Activated naive CD8-positive, alpha-beta T cell treated with anti-CD3 and anti-CD28 coated beads for 36 hours (primary cell): Measurements from ENCODE around the gene ITPRIPL2. TPM values are rescaled to one million over a fixed set of nuclear protein-coding genes. Genes with fewer than 3 reads are reported as not detected.

ENCODE experiments used
- DNase-seq: peaks from one replicate; pipeline ENCODE4 v3.0.0; 2021
- H3K27ac Mint-ChIP-seq: one replicate; pipeline ENCODE4 v1.8.0; 2022; ENCODE audit warnings: mild to moderate bottlenecking, moderate library complexity, mixed read lengths
- H3K27me3 Mint-ChIP-seq: one replicate; pipeline ENCODE4 v1.8.0; 2022; ENCODE audit warnings: mild to moderate bottlenecking, mixed read lengths
- H3K36me3 Mint-ChIP-seq: one replicate; pipeline ENCODE4 v1.8.0; 2021; ENCODE audit warnings: mild to moderate bottlenecking, mixed read lengths
- H3K4me1 Mint-ChIP-seq: one replicate; pipeline ENCODE4 v1.8.0; 2021; ENCODE audit warnings: mixed read lengths
- H3K4me3 Mint-ChIP-seq: one replicate; pipeline ENCODE4 v1.8.0; 2022; ENCODE audit warnings: mild to moderate bottlenecking, moderate library complexity, mixed read lengths
- H3K9me3 Mint-ChIP-seq: one replicate; pipeline ENCODE4 v1.8.0; 2022; ENCODE audit warnings: mixed read lengths
- total RNA-seq, 2 experiments: library from RNA; stranded (reverse); gene quantifications; one replicate each; pipeline ENCODE4 v1.2.3, GENCODE V29; 2021

ITPRIPL2 gene
- total RNA-seq, 2 experiments from 2014 or later = 0.35 to 0.38 TPM

DNA sequence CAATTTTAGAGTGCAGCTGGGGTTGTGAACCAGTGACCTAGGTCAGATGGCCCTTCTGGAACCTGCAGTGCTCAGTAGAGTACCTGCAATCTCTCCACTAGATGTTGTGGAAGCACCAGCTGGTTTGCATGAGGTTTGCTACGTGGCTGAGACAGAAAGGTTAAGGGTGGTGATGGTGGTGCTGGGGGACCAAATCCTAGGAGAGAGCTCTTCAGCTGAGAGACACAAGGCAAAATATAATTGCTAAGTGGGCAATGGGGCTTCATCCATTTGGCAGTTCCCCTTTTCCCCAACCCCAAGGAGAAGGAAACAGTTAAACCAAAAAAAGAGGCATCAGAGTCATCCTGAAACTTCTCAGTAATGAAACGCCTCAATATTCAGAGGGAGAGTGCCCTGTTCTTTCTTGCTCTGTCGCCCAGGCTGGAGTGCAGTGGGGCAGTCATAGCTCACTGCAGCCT lies 13.9 kb downstream of the ITPRIPL2 start:
- no peak for DNase-seq
- Mint-ChIP-seq H3K9me3 (no peaks in the 10 kb centered on the region), H3K36me3 (no peaks in the 10 kb centered on the region), H3K27me3 (peaks cover 4% of the 10 kb centered on the region), H3K27ac (no peak overlapping the region), H3K4me3 (no peak overlapping the region), H3K4me1 (peaks cover 13% of the 10 kb centered on the region)

DNA sequence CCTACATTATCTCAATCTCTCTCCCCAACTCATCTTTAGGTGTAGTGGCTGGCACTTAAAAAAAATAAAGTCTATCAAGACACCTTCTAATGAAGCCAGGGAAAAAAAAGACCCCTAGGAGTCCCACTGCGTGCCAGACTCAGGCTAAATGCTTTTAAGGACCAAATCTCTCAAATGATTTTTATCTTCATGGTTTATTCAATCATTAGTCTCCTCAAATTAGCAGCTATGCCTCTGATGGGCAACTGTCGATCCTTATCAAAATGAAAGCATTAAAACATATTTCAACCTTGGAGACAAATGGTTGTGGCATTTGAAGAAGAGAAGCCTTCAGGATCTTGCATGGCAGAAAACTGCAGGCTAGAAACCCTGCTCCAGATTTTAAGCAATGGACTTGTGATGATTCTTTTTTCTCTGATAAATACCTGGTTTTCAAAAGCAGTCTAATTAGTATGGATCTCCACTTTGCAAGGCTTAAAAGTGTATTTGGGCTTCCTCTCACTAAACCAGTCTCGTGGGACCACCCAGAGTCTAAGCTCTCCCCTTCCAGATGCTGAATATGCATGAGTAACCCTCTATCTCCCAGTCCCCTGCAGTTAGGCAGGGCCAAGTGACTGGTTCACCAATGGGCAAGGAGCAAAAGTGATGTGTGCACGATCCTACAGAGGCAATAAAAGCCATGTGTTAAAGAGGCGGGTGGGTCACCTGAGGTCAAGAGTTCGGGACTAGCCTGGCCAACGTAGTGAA lies 14.9 kb downstream of the ITPRIPL2 start:
- no peaks in the 10 kb centered on the region for H3K9me3 Mint-ChIP-seq
- H3K4me1 Mint-ChIP-seq = peaks cover 13% of the 10 kb centered on the region
- no peak overlapping the region for H3K4me3 Mint-ChIP-seq
- no peak for DNase-seq
- H3K27me3 Mint-ChIP-seq = peaks cover 4% of the 10 kb centered on the region
- no peak overlapping the region for H3K27ac Mint-ChIP-seq
- H3K36me3 Mint-ChIP-seq = no peaks in the 10 kb centered on the region

DNA sequence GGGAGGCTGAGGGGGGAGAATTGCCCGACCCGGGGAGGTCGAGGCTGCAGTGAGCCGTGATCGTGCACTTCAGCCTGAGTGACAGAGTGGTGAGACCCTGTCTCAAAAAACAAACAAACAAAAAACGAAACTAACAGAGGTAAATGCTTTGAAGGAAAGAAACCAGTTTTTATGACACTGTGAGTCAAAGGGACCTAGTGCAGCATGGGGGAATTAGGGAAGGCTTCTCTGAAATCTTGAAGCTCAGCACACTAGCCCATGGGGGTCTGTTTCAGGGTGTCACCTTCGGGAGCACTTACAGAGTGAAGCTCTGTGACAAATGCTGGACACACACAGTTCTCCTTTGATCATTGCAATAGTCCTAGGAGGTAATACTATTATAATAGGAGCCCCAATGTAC lies 16.6 kb downstream of the ITPRIPL2 start:
- Mint-ChIP-seq H3K36me3 (no peaks in the 10 kb centered on the region), H3K9me3 (no peaks in the 10 kb centered on the region), H3K27ac (peak overlapping the region; percentile 68), H3K27me3 (peaks cover 3% of the 10 kb centered on the region), H3K4me3 (no peak overlapping the region), H3K4me1 (peaks cover 13% of the 10 kb centered on the region)
- no peak for DNase-seq

DNA sequence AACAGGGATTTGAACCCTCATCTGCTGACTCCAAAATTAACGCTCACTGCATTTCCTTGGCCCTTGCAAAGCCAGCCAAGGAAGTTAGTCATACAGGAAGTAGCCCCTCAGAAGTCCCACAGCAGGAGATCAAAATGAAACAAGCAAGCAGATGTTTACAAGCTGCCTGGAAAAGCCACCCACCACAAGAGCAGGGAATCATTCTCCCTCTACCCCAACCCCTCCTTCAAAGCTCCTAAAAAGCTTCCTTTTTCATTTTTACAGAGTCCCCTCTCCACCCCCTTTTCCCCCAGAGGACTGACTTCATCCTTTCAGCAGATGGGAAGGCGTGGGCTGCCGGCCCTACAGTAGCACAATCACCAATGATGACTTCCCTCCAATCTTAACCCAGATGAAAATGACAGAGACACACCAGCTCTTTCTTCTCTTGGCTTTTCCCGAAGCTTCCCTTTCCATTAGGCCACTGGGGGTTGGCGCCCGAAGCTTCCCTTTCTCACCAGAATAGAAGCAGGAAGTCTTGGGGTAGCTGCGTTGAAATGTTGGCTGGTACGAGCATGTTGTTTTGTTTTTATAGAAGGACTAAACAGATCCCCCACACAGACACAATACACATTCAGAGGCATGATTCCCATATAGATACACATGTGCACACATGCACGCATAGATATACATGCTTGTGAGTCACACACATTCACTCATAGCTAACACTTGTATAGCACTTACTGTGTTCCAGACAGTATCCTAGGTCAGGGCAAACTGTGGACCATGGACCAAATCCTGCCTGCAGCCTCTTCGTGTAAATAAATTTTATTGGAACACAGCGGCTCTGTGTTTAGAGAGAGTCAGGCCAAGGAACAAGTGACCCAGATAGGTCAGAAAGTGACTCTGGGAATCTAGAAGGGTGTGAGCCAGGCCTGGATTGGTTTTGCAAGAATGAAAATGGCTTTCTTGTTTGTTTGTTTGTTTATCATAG lies 17.4 kb downstream of the ITPRIPL2 start:
- Mint-ChIP-seq H3K27me3 (peaks cover under 1% of the 10 kb centered on the region), H3K27ac (peak overlapping the region; percentile 68), H3K4me1 (peaks cover 13% of the 10 kb centered on the region), H3K36me3 (no peaks in the 10 kb centered on the region), H3K4me3 (no peak overlapping the region), H3K9me3 (no peaks in the 10 kb centered on the region)
- no peak for DNase-seq

DNA sequence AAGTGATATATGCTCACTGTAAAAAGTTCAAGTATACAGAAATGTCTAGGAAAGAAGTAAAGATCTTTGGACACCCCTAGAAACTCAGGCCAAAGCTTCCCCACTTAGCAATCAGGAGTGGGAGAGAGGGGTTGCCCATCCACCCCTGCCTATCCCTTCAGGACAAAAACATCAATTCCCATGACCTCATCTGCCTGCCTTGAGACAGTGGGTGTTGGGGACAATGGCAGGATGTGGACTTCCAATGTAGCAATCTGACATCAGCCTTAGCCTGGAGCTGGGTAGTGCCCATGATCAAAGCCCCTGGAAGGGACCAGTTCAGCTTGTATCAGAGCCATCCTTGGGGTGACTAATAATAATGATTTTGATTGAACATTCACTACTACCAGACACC lies 18.1 kb downstream of the ITPRIPL2 start:
- Mint-ChIP-seq H3K4me1 (peaks cover 13% of the 10 kb centered on the region), H3K4me3 (no peak overlapping the region), H3K36me3 (no peaks in the 10 kb centered on the region), H3K27ac (no peak overlapping the region), H3K27me3 (peaks cover 3% of the 10 kb centered on the region), H3K9me3 (no peaks in the 10 kb centered on the region)
- no peak for DNase-seq

DNA sequence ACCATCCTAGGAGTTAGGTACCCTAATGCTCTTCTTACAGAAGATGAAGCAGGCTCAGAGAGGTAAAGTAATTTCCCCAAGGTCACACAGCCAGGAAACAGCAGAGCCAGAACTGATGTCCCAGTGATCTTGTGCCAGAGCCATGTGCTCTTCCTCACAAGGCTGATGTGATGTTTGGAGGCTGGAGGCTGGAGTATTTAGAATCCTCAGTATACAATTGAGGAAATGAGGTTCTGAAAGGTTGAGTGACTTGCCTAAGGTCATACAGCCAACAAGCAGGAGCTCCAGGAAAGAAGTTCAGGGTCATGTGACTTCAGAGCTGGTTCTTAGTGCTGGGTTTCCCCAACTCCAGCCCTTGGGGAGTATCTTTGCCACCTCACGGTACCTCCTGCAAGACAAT lies 18.5 kb downstream of the ITPRIPL2 start:
- no peak for DNase-seq
- H3K27ac Mint-ChIP-seq = no peak overlapping the region
- peaks cover 3% of the 10 kb centered on the region for H3K27me3 Mint-ChIP-seq
- no peaks in the 10 kb centered on the region for H3K9me3 Mint-ChIP-seq
- peaks cover 13% of the 10 kb centered on the region for H3K4me1 Mint-ChIP-seq
- H3K36me3 Mint-ChIP-seq = no peaks in the 10 kb centered on the region
- no peak overlapping the region for H3K4me3 Mint-ChIP-seq

DNA sequence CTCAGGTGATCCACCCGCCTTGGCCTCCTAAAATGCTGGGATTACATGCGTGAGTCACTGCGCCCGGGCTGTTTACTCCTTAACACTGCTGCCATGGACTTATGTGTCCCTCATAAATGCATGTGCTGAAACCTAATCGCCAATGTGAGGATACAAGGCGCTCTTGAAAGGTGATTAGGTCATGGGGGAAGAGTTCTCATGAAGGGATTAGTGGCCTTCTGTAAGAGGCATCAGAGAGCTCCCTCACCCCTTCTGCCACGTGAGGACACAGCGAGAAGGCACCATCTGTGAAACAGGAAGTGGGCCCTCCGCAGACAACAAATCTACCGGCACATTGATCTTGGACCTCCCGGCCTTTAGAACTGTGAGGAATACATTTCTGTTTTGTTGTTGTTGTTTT lies 19.1 kb downstream of the ITPRIPL2 start:
- no peaks in the 10 kb centered on the region for H3K36me3 Mint-ChIP-seq
- no peak for DNase-seq
- H3K27ac Mint-ChIP-seq = no peak overlapping the region
- H3K27me3 Mint-ChIP-seq = peaks cover 3% of the 10 kb centered on the region
- H3K4me3 Mint-ChIP-seq = no peak overlapping the region
- H3K4me1 Mint-ChIP-seq = peaks cover 9% of the 10 kb centered on the region
- no peaks in the 10 kb centered on the region for H3K9me3 Mint-ChIP-seq

DNA sequence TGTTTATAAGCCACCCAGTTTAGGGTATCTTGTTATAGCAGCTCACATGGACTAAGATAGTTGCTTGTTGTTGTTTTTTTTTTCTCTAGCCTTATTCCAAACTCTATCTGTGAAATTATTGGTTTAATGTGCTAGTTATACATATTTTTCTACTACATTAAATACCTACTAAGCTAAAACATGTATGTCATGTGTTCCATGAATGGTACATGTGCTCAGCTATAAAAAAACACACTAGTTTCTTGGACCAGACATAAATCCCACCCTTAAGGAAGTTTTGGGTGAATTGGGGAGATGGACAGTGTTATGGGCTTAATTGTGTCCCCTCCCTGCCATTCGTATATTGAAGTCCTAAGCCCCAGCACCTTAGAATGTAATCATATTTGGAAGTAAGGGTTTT lies 19.8 kb downstream of the ITPRIPL2 start:
- H3K27me3 Mint-ChIP-seq = peaks cover 6% of the 10 kb centered on the region
- H3K27ac Mint-ChIP-seq = no peak overlapping the region
- no peaks in the 10 kb centered on the region for H3K36me3 Mint-ChIP-seq
- DNase-seq = no peak
- H3K4me1 Mint-ChIP-seq = peaks cover 9% of the 10 kb centered on the region
- H3K4me3 Mint-ChIP-seq = no peak overlapping the region
- no peaks in the 10 kb centered on the region for H3K9me3 Mint-ChIP-seq

DNA sequence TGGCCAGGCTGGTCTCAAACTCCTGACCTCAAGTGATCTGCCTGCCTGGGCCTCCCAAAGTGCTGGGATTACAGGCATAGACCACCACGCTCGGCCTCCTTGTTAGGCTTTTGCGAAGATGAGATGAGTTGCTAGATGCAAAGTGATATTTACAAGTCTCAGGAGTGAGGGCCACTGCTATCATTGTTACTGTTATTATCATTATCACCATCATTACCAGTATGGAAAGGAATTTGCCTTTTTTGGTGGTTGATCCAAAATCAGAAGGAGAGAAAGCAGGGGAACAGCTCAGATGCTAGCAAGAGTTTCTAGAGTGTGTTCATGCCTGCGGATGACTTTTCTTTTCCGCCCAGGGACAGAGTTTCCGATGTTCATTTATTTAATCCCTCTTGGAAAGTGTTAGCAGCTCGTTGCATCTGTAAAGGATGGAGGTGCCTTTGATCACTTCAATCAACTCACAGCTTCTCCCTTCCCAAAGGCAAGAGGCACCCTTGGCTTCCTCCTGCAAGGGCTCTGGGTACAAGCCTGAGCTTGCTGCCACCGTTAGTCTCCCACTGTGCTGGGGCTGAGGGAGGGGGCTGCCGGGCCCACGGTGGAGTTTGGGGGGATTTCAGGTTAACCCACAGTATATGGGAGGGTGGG lies 21.6 kb downstream of the ITPRIPL2 start:
- peaks cover 9% of the 10 kb centered on the region for H3K4me1 Mint-ChIP-seq
- no peak overlapping the region for H3K4me3 Mint-ChIP-seq
- no peaks in the 10 kb centered on the region for H3K9me3 Mint-ChIP-seq
- no peaks in the 10 kb centered on the region for H3K36me3 Mint-ChIP-seq
- no peak for DNase-seq
- H3K27me3 Mint-ChIP-seq = peaks cover 12% of the 10 kb centered on the region
- H3K27ac Mint-ChIP-seq = no peak overlapping the region

DNA sequence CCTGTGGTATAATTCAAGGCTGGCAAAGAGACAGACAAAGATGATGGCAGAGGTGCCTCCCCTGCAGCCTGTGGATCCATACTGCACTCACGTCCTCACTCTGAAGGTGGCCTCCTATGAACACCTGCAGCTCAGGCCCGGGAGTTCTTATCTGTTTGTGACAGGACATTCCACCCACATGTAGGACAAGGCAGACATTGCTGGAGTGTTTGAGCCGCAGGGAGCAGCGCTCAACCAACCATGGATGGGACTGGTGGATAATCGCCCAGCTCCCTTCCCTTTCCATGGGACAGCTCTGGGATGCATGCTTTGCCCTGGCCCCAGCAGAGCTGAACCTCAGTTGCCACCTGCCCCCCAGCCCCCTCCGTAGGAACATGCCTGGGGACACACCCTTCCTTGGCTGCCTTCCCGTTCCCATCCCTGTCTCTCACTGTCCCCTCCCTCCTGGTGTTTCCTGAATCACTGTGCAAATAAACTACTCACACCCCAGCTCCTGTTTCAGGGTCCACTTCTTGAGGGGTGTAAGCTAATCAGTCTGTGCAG lies 22.2 kb downstream of the ITPRIPL2 start:
- no peak for DNase-seq
- Mint-ChIP-seq H3K27me3 (peaks cover 18% of the 10 kb centered on the region), H3K36me3 (no peaks in the 10 kb centered on the region), H3K27ac (no peak overlapping the region), H3K4me3 (no peak overlapping the region), H3K9me3 (no peaks in the 10 kb centered on the region), H3K4me1 (peaks cover 4% of the 10 kb centered on the region)

DNA sequence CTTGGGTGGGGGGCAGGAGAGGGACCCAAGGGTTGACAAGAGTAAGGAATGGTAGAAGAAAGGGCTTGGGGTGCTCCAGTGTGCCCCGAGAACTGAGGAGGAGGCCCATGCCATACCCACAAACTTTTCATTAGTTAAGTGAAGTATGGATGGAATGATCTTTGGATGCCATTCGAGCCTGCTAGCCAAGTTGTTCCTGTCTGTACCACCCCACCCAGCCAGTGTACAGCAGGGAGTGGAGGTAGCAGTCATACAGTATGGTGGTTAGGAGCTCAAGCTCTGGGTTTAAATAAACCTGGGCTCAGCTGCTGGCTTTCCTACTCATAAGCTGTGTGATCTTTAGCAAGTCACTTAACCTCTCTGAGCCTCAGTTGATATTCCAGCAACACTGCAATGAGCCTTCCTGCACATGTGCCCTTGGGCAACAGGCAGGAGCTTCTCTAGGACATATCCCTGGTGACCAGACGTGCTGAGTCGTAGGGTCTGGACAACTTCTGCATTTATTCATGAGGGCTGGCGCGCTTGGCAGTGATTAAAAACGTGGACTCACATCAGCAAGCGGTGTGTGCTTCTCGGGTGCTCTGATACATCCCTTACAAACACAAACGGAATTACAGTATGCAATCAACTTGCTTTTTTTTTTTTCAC lies 22.9 kb downstream of the ITPRIPL2 start:
- H3K36me3 Mint-ChIP-seq = no peaks in the 10 kb centered on the region
- no peak overlapping the region for H3K4me3 Mint-ChIP-seq
- no peak for DNase-seq
- no peaks in the 10 kb centered on the region for H3K9me3 Mint-ChIP-seq
- no peaks in the 10 kb centered on the region for H3K4me1 Mint-ChIP-seq
- H3K27ac Mint-ChIP-seq = no peak overlapping the region
- H3K27me3 Mint-ChIP-seq = peaks cover 19% of the 10 kb centered on the region

DNA sequence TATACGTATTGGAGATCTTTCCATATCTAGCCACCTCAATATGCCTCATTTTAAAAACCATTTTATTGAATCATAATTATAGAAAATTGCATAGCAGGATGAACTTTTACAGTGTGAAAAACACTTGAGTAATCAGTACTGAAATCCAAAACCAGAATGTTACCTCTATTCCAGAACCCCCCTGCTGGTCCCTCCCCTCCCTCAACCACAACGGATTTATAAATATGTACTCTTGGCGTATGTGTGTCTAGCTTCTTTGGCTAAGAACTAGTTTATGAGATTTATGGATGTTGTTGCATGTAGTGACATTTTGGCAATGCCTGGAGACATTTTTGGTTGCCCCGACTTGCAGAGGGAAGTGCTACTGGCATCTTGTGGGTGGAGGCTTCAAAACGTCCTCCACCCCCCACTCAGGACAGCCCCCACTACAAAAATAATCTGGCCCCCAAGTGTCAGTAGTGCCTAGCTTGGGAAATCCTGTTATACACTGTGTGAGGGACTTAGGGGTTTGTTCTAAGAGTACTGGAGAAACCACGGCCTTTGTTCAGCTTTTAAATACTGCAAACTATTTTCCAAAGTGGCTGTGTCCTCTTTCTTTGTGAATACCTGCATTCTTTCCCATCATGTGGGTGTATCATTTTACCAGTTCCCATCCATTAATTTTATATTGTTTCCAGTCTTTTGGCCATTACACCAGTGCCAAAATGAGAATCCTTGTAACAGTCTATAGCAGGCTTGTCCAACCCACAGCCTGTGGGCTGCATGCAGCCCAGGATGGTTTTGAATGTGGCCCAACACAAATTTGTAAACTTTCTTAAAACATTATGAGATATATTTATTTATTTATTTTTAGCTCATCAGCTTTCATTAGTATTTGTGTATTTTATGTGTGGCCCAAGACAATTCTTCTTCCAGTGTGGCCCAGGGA lies 23.7 kb downstream of the ITPRIPL2 start:
- H3K9me3 Mint-ChIP-seq = no peaks in the 10 kb centered on the region
- H3K27ac Mint-ChIP-seq = no peak overlapping the region
- no peaks in the 10 kb centered on the region for H3K4me1 Mint-ChIP-seq
- peaks cover 19% of the 10 kb centered on the region for H3K27me3 Mint-ChIP-seq
- DNase-seq = no peak
- H3K4me3 Mint-ChIP-seq = no peak overlapping the region
- no peaks in the 10 kb centered on the region for H3K36me3 Mint-ChIP-seq

DNA sequence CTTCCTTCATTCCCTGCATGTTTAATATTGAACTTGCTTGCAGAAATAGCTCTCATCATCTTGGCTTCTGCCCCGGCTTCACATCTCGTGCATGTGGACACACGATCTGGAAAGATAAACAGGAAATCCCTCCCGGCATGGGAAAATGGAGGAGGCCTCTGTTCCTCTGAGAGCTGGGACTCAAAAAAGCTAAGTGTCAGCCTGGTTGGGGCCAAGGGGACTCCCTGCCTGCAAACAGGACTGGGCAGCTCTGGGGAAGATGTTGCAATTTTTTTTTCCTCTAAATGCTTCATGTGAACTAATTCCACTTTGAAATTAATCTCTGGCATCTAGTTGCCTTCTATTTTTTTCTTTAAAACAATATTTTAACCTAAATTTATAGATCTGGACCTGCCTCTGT lies 24.8 kb downstream of the ITPRIPL2 start:
- H3K4me3 Mint-ChIP-seq = no peak overlapping the region
- DNase-seq = no peak
- no peak overlapping the region for H3K27ac Mint-ChIP-seq
- no peaks in the 10 kb centered on the region for H3K9me3 Mint-ChIP-seq
- H3K4me1 Mint-ChIP-seq = no peaks in the 10 kb centered on the region
- H3K27me3 Mint-ChIP-seq = peaks cover 19% of the 10 kb centered on the region
- H3K36me3 Mint-ChIP-seq = no peaks in the 10 kb centered on the region
